ENCODE results near the gene MAPK6. TPM values are rescaled to one million over a fixed set of nuclear protein-coding genes. Genes with fewer than 3 reads are reported as not detected.
A peak's percentile ranks its signal among the peaks of the same experiment; 100 is the strongest.

MAPK6 gene
- total and polyA plus RNA-seq, 2 of the 4 experiments (the other 2 are of a cell fraction), result 22.6 to 60.6 TPM

- TF ChIP-seq USF2 (IDR thresholded peaks at IDR 0.05; ENCODE audit: low read depth, low read length) (no peak), RAD21 (IDR thresholded peaks at IDR 0.05; ENCODE audit: low read length) (no peak), MAZ (IDR thresholded peaks at IDR 0.05; ENCODE audit: borderline replicate concordance, low read depth, low read length) (no peak)
These were observed 11.0 kb downstream of the MAPK6 start (continued) for GRCh38 chr15:52030010-52030409.

DNA sequence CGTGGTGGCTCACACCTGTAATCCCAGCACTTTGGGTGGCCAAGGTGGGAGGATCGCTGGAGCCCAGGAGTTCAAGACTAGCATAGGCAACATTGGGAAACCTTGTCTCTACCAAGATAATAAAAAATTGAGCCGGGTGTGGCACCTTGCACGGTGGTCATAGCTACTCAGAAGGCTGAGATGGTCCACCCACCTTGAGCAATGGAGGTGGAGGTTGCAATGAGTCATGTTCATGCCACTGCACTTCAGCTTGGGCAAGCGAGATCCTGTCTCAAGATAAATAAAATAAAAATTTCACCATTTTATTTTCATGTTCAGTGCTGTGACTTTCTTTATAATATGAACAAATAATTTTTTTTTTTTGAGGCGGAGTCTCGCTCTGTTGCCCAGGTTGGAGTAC is 12.5 kb downstream of the MAPK6 start:
- Histone ChIP-seq H3K14ac (replicated peaks; ENCODE audit: low read depth, low read length) (no peak overlapping the region), H2AK9ac (replicated peaks; ENCODE audit: low read depth, low read length, poor library complexity) (no peak overlapping the region)
- BruUV-seq (replicated peaks), result no TSS peak

More for the DNA sequence above, 12.5 kb downstream of the MAPK6 start:
- Histone ChIP-seq H4K5ac (ENCODE audit: low read depth, low read length) (no peak overlapping the region), H3K27me3 (ENCODE audit: control insufficient read depth, insufficient read depth, low read length) (no peaks in the 10 kb centered on the region), H4K91ac (ENCODE audit: insufficient read depth, low read depth, low read length) (no peak overlapping the region), H3K9ac (ENCODE audit: low read depth, low read length) (no peak overlapping the region), H3K9me1 (ENCODE audit: insufficient read depth, low read length) (peaks cover 3% of the 10 kb centered on the region; the same call in 1 of the 2 replicates), H3K27ac (ENCODE audit: insufficient read depth, low read length) (no peak overlapping the region), H3K23ac (ENCODE audit: low read depth, low read length) (no peak overlapping the region), H2BK5ac (ENCODE audit: low read depth, low read length, poor library complexity, severe bottlenecking) (no peak overlapping the region), H3K36me3 (ENCODE audit: control insufficient read depth, insufficient read depth, low read length) (peaks cover 7% of the 10 kb centered on the region), H3K4ac (ENCODE audit: low read depth, low read length) (no peak overlapping the region), H3K4me2 (ENCODE audit: low read depth, low read length) (no peak overlapping the region), H2BK20ac (ENCODE audit: low read depth, low read length) (no peak overlapping the region), H2AK5ac (ENCODE audit: low read depth, low read length) (no peak overlapping the region), H3K9me3 (ENCODE audit: control insufficient read depth, insufficient read depth, low read length) (no peaks in the 10 kb centered on the region; the same call in 1 of the 2 replicates), H4K8ac (ENCODE audit: low read depth in 2 of 2, low read length in 2 of 2) (no peak overlapping the region), H2BK15ac (ENCODE audit: low read depth, low read length) (no peak overlapping the region), H3K56ac (ENCODE audit: extremely low read depth, insufficient read depth, low read length) (no peak overlapping the region), H4K20me1 (ENCODE audit: insufficient read depth, low read length) (peaks cover 76% of the 10 kb centered on the region), H3K79me1 (ENCODE audit: low read depth in 1 of 2, low read length in 2 of 2) (peaks cover 0 to 61% of the 10 kb centered on the region in 2 experiments; a peak in 3 of 4 replicates), H3K4me3 (ENCODE audit: insufficient read depth, low read depth, low read length) (no peak overlapping the region), H3K18ac (ENCODE audit: low read depth, low read length) (no peak overlapping the region), H2BK120ac (ENCODE audit: low read depth, low read length) (no peak overlapping the region), H3K4me1 (ENCODE audit: control insufficient read depth, insufficient read depth, low read length) (0 out of 2 replicates have a peak, but pooled peaks cover 4% of the 10 kb centered on the region), H2AFZ (replicated peaks; ENCODE audit: low read length, poor library complexity) (no peak overlapping the region)
- in situ Hi-C loops (cut with MboI; ENCODE audit: low sequenced_read_pairs), result no loop called here
- CTCF ChIA-PET, result no interaction called here
- POLR2A ChIA-PET (ENCODE audit: unreplicated experiment), result no interaction called here
- dilution Hi-C loops (cut with HindIII; ENCODE audit: low sequenced_read_pairs, unreplicated experiment), result no loop called here
- DNase-seq (no peak), ATAC-seq (ENCODE audit: low read depth) (no peak)
- WGBS, 2 experiments (ENCODE audit: extremely low coverage in 2 of 2, insufficient read length in 1 of 2), result no CpG with 5 or more reads among the region's 7 CpGs
- TF ChIP-seq CEBPB (IDR thresholded peaks at IDR 0.05; ENCODE audit: low read depth, low read length) (peak; percentile 31; the same call in 1 of the 2 replicates), NFE2L2 (IDR thresholded peaks at IDR 0.05; ENCODE audit: low read depth, low read length) (no peak)
- intact Hi-C loops (cut with micrococcal nuclease), result no loop called here

Data from IMR-90 (cell line).